Activated B cell treated with CpG ODN at 0.5 μM for 24 hours (primary cell): ENCODE measurements around the gene GUCA2B. TPM values are rescaled to one million over a fixed set of nuclear protein-coding genes. Genes with fewer than 3 reads are reported as not detected.

Source experiments
- ATAC-seq: fragments of 200-7000 bp; cut with Tn5 transposase; one replicate; pipeline ENCODE4 v1.10.0; 2021; ENCODE audit warnings: low read depth, mild to moderate bottlenecking, moderate library complexity
- CTCF ChIA-PET: fragments of 350-600 bp; sonication (Branson Sonifier 250); formaldehyde crosslinking; loops from one replicate; lab custom pipeline; 2021; ENCODE audit warnings: antibody characterized with exemption; lab: Charles Lee
- POLR2A ChIA-PET: fragments of 350-600 bp; sonication (Branson Sonifier 250); formaldehyde crosslinking; loops from one replicate; lab custom pipeline; 2021; ENCODE audit warnings: antibody characterized with exemption; lab: Charles Lee
- DNase-seq: peaks from one replicate; pipeline ENCODE4 v3.0.0; 2022
- H3K27ac Mint-ChIP-seq: one replicate; pipeline ENCODE4 v1.8.0; 2020; ENCODE audit warnings: mixed read lengths
- H3K27me3 Mint-ChIP-seq: one replicate; pipeline ENCODE4 v1.8.0; 2021; ENCODE audit warnings: mixed read lengths
- H3K36me3 Mint-ChIP-seq: one replicate; pipeline ENCODE4 v1.8.0; 2021; ENCODE audit warnings: low read depth, mixed read lengths
- H3K4me1 Mint-ChIP-seq: one replicate; pipeline ENCODE4 v1.8.0; 2021; ENCODE audit warnings: mixed read lengths
- H3K4me3 Mint-ChIP-seq: one replicate; pipeline ENCODE4 v1.8.0; 2020; ENCODE audit warnings: mild to moderate bottlenecking, mixed read lengths
- H3K9me3 Mint-ChIP-seq: one replicate; pipeline ENCODE4 v1.8.0; 2020; ENCODE audit warnings: mixed read lengths
- intact Hi-C: fragments of 100-400 bp; cut with micrococcal nuclease; formaldehyde crosslinking; loops from one replicate; pipeline ENCODE4 v1.15.1; 2024
- total RNA-seq: library from RNA; stranded (reverse); gene quantifications from 2 replicates; pipeline ENCODE4 v1.2.3, GENCODE V29; 2022
- TF ChIP-seq, protein P1 (sequence below): fragments of 200-600 bp; IDR thresholded peaks from one replicate; pipeline ENCODE4 v1.8.0; 2022; ENCODE audit warnings: antibody characterized with exemption, mild to moderate bottlenecking

The GUCA2B gene
- total RNA-seq, 1 donor from 2014 or later = not detected

DNA sequence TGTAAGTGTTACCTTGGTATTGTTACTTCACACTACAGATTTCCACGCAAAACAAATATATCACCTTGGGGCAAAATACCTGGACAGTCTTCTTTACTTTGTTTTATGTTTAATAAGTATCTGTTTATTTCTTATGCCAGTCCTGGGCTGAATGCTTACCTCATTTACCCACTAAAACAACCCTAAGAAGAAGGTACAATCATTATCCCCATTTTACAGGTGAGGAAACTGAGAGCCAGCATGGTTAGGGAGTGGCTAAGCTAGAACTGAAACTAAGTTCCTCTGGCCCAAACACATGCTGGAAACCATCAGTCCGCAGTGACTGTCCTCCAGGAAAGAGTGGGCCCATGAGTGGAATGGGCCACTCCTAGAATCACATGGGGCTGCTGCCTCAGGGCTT, 13.0 kb upstream of the GUCA2B start:
- no peak for ATAC-seq
- TF ChIP-seq, protein P1, sequence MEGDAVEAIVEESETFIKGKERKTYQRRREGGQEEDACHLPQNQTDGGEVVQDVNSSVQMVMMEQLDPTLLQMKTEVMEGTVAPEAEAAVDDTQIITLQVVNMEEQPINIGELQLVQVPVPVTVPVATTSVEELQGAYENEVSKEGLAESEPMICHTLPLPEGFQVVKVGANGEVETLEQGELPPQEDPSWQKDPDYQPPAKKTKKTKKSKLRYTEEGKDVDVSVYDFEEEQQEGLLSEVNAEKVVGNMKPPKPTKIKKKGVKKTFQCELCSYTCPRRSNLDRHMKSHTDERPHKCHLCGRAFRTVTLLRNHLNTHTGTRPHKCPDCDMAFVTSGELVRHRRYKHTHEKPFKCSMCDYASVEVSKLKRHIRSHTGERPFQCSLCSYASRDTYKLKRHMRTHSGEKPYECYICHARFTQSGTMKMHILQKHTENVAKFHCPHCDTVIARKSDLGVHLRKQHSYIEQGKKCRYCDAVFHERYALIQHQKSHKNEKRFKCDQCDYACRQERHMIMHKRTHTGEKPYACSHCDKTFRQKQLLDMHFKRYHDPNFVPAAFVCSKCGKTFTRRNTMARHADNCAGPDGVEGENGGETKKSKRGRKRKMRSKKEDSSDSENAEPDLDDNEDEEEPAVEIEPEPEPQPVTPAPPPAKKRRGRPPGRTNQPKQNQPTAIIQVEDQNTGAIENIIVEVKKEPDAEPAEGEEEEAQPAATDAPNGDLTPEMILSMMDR = no peak
- DNase-seq = no peak
- no peak overlapping the region for H3K4me3 Mint-ChIP-seq
- H3K27me3 Mint-ChIP-seq = peaks cover 20% of the 10 kb centered on the region
- H3K9me3 Mint-ChIP-seq = no peaks in the 10 kb centered on the region
- H3K27ac Mint-ChIP-seq = no peak overlapping the region
- intact Hi-C loops = no loop called here
- H3K4me1 Mint-ChIP-seq = no peaks in the 10 kb centered on the region
- ChIA-PET POLR2A (no interaction called here), CTCF (no interaction called here)
- no peaks in the 10 kb centered on the region for H3K36me3 Mint-ChIP-seq

DNA sequence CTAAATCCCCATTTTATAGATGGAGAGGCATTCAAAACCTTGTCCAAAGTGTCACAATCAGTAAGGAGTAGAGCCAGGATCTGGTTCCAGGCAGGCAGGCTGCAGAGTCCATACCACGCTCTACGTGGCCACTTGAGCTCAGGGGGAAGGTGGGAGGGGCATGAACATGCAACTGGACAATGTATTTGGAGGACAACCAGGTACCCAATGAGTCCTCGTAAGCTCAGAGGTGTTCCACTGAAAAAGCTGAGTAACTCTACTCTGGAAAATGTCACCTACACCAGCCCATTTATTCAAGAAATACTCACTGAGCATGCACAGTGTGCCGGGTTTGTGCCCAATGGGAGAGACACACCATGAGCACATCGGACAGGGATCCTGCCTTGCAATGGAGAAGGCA, 11.2 kb upstream of the GUCA2B start:
- no peaks in the 10 kb centered on the region for H3K4me1 Mint-ChIP-seq
- intact Hi-C loops = no loop called here
- POLR2A ChIA-PET = interaction anchor here (0.7 kb wide), 1 partner anchor 58 kb away, joined by 3 read pairs; no protein-coding TSS in a partner anchor

DNA sequence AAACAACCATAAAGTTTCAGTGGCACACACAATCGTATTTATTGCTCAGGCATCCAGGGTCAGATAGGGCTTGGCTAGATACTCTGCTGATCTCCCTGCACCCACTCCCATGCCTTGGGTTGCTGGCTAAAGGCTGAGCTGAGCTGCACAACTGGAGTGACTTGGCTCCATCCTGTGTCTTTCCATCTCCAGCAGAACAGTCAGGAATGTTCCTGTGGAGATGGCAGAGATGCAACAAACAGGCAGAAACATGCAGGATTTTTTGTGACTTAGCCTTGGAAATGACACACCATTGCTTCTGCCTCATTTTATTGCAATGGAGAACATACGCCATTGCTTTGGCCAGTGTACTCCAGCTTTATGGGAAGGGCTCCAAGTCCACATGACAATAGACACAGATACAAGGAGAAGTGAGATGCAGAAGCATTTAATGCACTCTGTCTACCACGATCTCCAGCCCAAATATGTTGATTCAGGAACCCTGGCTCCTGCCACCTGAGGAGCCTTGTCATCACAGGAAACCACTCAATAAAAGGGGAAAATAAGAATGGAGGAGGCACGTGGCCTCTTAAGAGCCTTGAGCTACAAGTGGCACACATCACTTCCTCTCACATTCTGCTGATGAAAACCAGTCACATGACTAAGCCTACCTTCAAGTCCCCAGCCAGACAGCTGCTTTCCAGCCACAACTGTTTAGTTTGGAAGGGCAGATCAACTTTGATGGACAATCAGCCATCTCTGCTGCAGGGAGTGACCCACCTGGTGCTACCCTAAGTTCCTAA, 10.1 kb upstream of the GUCA2B start:
- H3K4me1 Mint-ChIP-seq = no peaks in the 10 kb centered on the region
- H3K9me3 Mint-ChIP-seq = no peaks in the 10 kb centered on the region
- H3K36me3 Mint-ChIP-seq = no peaks in the 10 kb centered on the region
- intact Hi-C loops = no loop called here
- ChIA-PET POLR2A (no interaction called here), CTCF (no interaction called here)
- ATAC-seq (no peak), DNase-seq (no peak)
- H3K4me3 Mint-ChIP-seq = no peak overlapping the region
- TF ChIP-seq, protein P1 = no peak
- peaks cover 20% of the 10 kb centered on the region for H3K27me3 Mint-ChIP-seq
- no peak overlapping the region for H3K27ac Mint-ChIP-seq

More for the DNA sequence above, 11.2 kb upstream of the GUCA2B start:
- TF ChIP-seq, protein P1 = no peak
- DNase-seq (no peak), ATAC-seq (no peak)
- Mint-ChIP-seq H3K36me3 (no peaks in the 10 kb centered on the region), H3K27ac (no peak overlapping the region), H3K4me3 (no peak overlapping the region), H3K27me3 (peaks cover 20% of the 10 kb centered on the region), H3K9me3 (no peaks in the 10 kb centered on the region)
- CTCF ChIA-PET = no interaction called here

DNA sequence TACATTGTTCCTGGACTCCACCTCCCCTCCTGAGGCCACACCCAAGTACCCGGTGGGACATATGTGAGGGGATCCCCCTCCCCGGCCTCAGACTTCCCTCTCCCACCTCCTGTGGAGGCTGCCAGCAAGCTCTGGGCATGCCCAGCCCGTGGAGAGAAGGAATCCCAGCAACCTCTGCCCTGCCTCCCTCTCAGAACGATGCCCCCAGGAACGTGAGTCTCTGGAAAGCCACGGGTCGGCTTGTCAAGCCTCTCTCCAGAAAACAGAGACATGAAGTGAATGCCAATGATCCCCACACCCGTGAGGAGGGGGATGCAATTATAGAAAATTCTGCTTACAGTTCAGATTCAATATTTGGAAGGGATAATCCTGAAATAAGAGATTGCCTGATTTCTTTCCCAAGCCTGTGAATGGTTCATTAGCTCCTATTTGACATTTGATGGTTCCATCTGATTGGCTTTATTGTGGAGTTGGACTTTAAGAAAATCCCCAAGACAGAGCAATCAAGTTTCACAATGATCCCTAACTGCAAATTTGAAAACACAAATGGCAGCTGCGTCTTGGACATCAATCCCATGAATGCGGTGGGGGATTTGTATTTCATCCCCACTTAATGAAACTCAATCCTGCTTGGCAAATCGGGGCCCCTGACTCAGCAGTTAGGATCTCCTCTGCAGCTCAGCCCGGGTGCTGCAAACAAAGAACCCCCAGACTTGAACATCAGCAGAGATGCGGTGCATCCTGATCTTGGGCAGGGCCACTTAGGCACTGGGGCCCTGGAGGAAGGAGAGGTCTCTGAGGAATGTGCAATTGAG, 9.1 kb upstream of the GUCA2B start:
- Mint-ChIP-seq H3K4me1 (no peaks in the 10 kb centered on the region), H3K27me3 (peaks cover 16% of the 10 kb centered on the region), H3K36me3 (no peaks in the 10 kb centered on the region), H3K4me3 (no peak overlapping the region), H3K27ac (no peak overlapping the region), H3K9me3 (no peaks in the 10 kb centered on the region)
- POLR2A ChIA-PET = no interaction called here
- CTCF ChIA-PET = interaction anchor here (0.9 kb wide), 1 partner anchor 26 kb away, joined by 3 read pairs; no protein-coding TSS in a partner anchor
- intact Hi-C loops = no loop called here
- TF ChIP-seq, protein P1 = no peak
- ATAC-seq = no peak
- no peak for DNase-seq
